Nephron (organoid): ENCODE data around the gene CAPN15.
A peak's percentile ranks its signal among the peaks of the same experiment; 100 is the strongest.

Experiments used
- H3K27ac Mint-ChIP-seq, 3 experiments: 2 replicates each; pipeline ENCODE4 v1.8.0; 2020; ENCODE audit warnings: mixed read lengths in 3 of 3, mild to moderate bottlenecking in 2 of 3, moderate library complexity in 1 of 3
- H3K27me3 Mint-ChIP-seq: 2 replicates; pipeline ENCODE4 v1.8.0; 2021; ENCODE audit warnings: low read depth, mild to moderate bottlenecking, moderate library complexity, mixed read lengths
- H3K36me3 Mint-ChIP-seq: 2 replicates; pipeline ENCODE4 v1.8.0; 2020; ENCODE audit warnings: low read depth, mixed read lengths
- H3K4me1 Mint-ChIP-seq: 2 replicates; pipeline ENCODE4 v1.8.0; 2020; ENCODE audit warnings: mixed read lengths
- H3K4me3 Mint-ChIP-seq, 3 experiments: 2 replicates each; pipeline ENCODE4 v1.8.0; 2020; ENCODE audit warnings: mild to moderate bottlenecking in 3 of 3, mixed read lengths in 3 of 3, moderate library complexity in 2 of 3
- H3K9me3 Mint-ChIP-seq: 2 replicates; pipeline ENCODE4 v1.8.0; 2020; ENCODE audit warnings: mixed read lengths
- TF ChIP-seq, protein P1 (sequence below), 3 experiments: fragments of 200-600 bp; sonication (generic); IDR thresholded peaks; one replicate each; pipeline ENCODE4 v1.5.0; 2021; ENCODE audit warnings: antibody characterized with exemption in 3 of 3; ENCODE audit not compliant: unreplicated experiment in 3 of 3

CAPN15 gene

DNA sequence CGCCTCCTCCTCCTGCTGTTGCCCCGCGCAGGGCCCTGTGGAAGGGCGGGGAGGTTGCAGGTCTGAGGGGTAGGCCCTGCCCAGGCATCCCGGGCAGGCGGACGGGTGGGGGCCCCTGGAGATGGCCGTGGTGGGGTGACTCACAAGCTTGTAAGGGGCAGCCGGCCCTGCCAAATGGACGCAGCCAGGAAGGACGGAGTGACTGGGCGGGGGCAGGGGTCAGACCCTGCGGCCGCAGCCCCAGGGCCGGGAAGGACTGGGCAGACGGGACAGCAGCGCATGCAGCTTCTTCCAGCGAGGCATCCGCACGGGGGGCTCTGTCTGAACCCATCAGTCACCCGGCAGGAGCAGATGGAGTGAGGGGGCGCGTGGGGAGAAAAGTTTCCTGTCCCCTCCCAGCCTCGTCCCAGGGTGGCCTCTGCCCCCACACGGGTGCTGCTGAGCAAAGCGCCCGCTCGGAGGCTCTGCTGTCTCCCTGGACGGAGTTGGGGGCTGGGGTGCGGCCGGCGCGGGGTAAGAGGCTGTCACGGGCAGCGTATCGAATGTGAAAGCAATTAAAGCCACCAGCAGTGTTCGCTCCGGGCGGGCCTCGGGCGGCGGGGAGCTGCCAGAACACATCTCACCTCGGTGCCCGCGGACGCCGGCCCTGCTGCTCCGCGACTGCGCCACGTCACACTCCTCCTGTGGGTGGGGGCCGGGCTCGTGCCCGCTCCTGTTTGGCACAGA lies 27.3 kb downstream of the CAPN15 start:
- H3K36me3 Mint-ChIP-seq = peaks cover 4% of the 10 kb centered on the region
- no peak overlapping the region for H3K4me3 Mint-ChIP-seq
- peaks cover 5% of the 10 kb centered on the region for H3K4me1 Mint-ChIP-seq
- TF ChIP-seq, protein P1, sequence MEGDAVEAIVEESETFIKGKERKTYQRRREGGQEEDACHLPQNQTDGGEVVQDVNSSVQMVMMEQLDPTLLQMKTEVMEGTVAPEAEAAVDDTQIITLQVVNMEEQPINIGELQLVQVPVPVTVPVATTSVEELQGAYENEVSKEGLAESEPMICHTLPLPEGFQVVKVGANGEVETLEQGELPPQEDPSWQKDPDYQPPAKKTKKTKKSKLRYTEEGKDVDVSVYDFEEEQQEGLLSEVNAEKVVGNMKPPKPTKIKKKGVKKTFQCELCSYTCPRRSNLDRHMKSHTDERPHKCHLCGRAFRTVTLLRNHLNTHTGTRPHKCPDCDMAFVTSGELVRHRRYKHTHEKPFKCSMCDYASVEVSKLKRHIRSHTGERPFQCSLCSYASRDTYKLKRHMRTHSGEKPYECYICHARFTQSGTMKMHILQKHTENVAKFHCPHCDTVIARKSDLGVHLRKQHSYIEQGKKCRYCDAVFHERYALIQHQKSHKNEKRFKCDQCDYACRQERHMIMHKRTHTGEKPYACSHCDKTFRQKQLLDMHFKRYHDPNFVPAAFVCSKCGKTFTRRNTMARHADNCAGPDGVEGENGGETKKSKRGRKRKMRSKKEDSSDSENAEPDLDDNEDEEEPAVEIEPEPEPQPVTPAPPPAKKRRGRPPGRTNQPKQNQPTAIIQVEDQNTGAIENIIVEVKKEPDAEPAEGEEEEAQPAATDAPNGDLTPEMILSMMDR (IDR thresholded peaks at IDR 0.05; ENCODE audit: unreplicated experiment in 3 of 3) = no peak
- no peaks in the 10 kb centered on the region for H3K9me3 Mint-ChIP-seq
- peak overlapping the region in 2 of 3 experiments; percentile 10 to 49 for H3K27ac Mint-ChIP-seq
- peaks cover 21% of the 10 kb centered on the region for H3K27me3 Mint-ChIP-seq

- Mint-ChIP-seq H3K4me1 (peaks cover 5% of the 10 kb centered on the region), H3K27me3 (peaks cover 21% of the 10 kb centered on the region), H3K4me3 (no peak overlapping the region), H3K36me3 (peaks cover 4% of the 10 kb centered on the region), H3K9me3 (no peaks in the 10 kb centered on the region), H3K27ac (no peak overlapping the region)
- TF ChIP-seq, protein P1 (IDR thresholded peaks at IDR 0.05; ENCODE audit: unreplicated experiment in 3 of 3) = no peak
Observed at GRCh38 chr16:555528-556473, 28.3 kb downstream of the CAPN15 start.

DNA sequence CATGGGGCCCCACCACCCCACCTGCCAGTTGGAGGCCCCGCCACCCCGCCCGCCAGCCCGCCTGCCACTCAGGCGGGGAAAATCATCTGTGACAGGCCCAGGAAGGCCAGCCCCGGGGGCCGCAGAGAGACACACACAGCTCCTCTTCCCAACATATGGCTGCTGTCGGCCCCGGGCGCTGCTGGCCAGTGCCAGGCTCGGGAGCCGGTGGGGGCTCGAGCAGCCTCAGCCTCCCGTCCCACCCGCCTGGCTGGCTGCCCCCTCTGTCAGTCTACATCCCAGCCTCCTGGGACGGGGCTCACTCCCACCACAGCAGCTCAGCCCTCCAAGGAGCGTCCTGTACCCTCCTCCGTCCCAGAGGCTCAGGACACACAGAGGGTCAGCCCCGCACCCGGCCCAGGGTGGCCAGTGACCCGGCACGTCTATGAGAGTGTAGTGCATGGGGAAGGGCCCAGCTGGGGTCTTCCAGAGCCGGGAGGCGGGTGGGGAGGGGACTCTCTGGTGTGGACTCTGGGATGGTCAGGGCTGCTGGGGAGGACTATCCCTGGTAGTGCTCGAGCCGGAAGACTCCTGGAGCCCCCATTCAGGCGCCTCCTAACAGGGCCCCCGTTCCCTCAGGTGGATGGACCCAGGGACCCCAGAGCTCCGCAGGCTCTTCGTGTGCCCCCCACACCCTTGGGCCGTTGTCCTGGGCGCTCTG lies 29.1 kb downstream of the CAPN15 start:
- TF ChIP-seq, protein P1 (IDR thresholded peaks at IDR 0.05; ENCODE audit: unreplicated experiment in 3 of 3) = no peak
- no peaks in the 10 kb centered on the region for H3K9me3 Mint-ChIP-seq
- H3K27ac Mint-ChIP-seq = no peak overlapping the region
- peaks cover 23% of the 10 kb centered on the region for H3K27me3 Mint-ChIP-seq
- no peak overlapping the region for H3K4me3 Mint-ChIP-seq
- H3K4me1 Mint-ChIP-seq = peaks cover 5% of the 10 kb centered on the region
- H3K36me3 Mint-ChIP-seq = peaks cover 4% of the 10 kb centered on the region

GRCh38 chr16:557463-558297 lies 30.2 kb downstream of the CAPN15 start:
- Mint-ChIP-seq H3K27ac (no peak overlapping the region), H3K27me3 (peaks cover 33% of the 10 kb centered on the region), H3K9me3 (no peaks in the 10 kb centered on the region), H3K4me1 (peaks cover 10% of the 10 kb centered on the region), H3K36me3 (peaks cover 4% of the 10 kb centered on the region), H3K4me3 (no peak overlapping the region)
- TF ChIP-seq, protein P1 (IDR thresholded peaks at IDR 0.05; ENCODE audit: unreplicated experiment in 3 of 3) = no peak

DNA sequence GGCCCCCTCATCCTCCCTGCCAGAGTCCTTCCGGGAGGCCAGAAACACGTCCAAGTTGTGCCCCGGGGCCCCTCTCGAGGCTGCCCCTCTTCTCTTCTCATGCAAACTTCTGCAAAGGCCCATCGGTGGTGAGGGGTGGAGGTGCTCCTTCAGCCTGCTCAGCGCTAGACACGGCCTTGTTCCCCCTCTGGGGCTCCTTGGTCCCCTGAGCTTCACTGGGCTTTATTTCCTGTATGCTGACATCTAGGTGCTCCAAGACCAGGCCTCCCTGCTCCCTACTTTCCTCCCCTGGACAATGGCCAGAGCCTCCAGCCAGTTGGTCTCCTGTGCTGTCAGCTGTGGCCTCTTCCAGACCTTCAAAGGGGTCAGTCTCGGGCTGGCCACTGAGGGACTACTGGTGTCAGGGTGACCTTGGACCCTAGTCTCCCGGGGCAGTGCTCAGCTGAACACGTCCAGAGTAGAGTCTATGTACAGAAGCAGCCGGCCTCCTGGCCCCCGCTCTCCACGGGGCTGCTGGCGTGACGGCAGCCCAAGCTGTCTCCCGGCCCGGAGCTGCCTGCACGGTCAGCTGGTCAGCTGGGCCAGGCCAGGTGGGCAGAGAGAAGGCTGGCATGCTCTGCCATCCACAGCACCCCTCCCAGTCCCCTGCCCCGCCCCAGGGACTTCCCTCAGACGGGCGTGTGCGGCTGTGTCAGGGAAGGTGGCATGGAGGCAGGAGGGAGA lies 30.9 kb downstream of the CAPN15 start:
- H3K36me3 Mint-ChIP-seq = peaks cover 4% of the 10 kb centered on the region
- peaks cover 12% of the 10 kb centered on the region for H3K4me1 Mint-ChIP-seq
- no peaks in the 10 kb centered on the region for H3K9me3 Mint-ChIP-seq
- H3K27ac Mint-ChIP-seq = peak overlapping the region in 1 of 3 experiments; percentile 63
- peak overlapping the region; percentile 12 to 63 (median 48) for H3K4me3 Mint-ChIP-seq
- TF ChIP-seq, protein P1 (IDR thresholded peaks at IDR 0.05; ENCODE audit: unreplicated experiment in 3 of 3) = no peak
- peaks cover 37% of the 10 kb centered on the region for H3K27me3 Mint-ChIP-seq
